H1 (cell line): ENCODE results near the gene PTPRE. TPM values are rescaled to one million over a fixed set of nuclear protein-coding genes. Genes with fewer than 3 reads are reported as not detected.

Experiments used
- GTF2F1 ChIP-seq: IDR thresholded peaks from 2 replicates; pipeline ENCODE4 v1.6.1; 2012; ENCODE audit warnings: low read depth, low read length, improper control_type of control experiment, borderline replicate concordance
- RFX5 ChIP-seq: IDR thresholded peaks from 2 replicates; pipeline ENCODE4 v1.6.1; 2011; ENCODE audit warnings: low read depth, low read length, improper control_type of control experiment, borderline replicate concordance
- YY1 ChIP-seq: IDR thresholded peaks from 2 replicates; pipeline ENCODE4 v1.6.1; 2011; ENCODE audit warnings: low read depth, mild to moderate bottlenecking, low read length
- polyA plus RNA-seq, 7 experiments: library from polyadenylated mRNA; depleted of rRNA in 3 of 7; stranded (reverse) in 5 of 7; unstranded in 2 of 7; fragments of >200 nt in 5 of 7; fragments of 200-250 nt in 2 of 7; gene quantifications; 1 replicate in 5 of 7; 2 replicates in 1 of 7; 4 replicates in 1 of 7; pipeline versions ENCODE4 v1.2.1 to v1.2.3, GENCODE V29; 2011 to 2013; ENCODE audit warnings: missing spikeins in 2 of 7, mixed read lengths in 2 of 7
- total RNA-seq: library from RNA; stranded (reverse); fragmentation: NEBNext Ultra II Directional; extraction: Animal tissue kit (Norgen Biotek cat#: 25700); gene quantifications from 2 replicates; pipeline ENCODE4 v1.2.1, GENCODE V29; 2021
- TF ChIP-seq, protein P1 (sequence below): fragments of 300-600 bp; sonication (generic); IDR thresholded peaks from 2 replicates; pipeline ENCODE4 v1.7.1; 2012; ENCODE audit warnings: low read length, moderate library complexity, mild to moderate bottlenecking, inconsistent platforms; ENCODE audit not compliant: insufficient replicate concordance

Gene PTPRE
- total and polyA plus RNA-seq, 2 of the 8 experiments (the other 6 are each of a cell fraction or from before 2014, with no cell fraction given), result 0.33 to 0.54 TPM

DNA sequence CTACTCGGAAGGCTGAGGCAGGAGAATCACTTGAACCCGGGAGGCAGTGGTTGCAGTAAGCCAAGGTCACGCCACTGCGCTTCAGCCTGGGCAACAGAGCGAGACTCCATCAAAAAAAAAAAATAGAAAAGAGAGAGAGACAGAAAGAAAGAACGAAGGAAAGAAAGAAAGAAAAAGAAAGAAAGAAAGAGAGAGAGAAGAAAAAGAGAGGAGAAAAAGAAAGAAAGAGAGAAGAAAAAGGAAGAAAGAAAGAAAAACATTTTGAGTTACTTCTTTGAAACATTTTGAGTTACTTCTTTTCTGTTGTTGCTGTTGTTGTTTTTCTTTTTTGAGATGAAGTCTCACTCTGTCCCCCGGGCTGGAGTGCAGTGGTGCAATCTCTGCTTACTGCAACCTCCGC, 221.7 kb downstream of the PTPRE start (continued):
- TF ChIP-seq, protein P1, sequence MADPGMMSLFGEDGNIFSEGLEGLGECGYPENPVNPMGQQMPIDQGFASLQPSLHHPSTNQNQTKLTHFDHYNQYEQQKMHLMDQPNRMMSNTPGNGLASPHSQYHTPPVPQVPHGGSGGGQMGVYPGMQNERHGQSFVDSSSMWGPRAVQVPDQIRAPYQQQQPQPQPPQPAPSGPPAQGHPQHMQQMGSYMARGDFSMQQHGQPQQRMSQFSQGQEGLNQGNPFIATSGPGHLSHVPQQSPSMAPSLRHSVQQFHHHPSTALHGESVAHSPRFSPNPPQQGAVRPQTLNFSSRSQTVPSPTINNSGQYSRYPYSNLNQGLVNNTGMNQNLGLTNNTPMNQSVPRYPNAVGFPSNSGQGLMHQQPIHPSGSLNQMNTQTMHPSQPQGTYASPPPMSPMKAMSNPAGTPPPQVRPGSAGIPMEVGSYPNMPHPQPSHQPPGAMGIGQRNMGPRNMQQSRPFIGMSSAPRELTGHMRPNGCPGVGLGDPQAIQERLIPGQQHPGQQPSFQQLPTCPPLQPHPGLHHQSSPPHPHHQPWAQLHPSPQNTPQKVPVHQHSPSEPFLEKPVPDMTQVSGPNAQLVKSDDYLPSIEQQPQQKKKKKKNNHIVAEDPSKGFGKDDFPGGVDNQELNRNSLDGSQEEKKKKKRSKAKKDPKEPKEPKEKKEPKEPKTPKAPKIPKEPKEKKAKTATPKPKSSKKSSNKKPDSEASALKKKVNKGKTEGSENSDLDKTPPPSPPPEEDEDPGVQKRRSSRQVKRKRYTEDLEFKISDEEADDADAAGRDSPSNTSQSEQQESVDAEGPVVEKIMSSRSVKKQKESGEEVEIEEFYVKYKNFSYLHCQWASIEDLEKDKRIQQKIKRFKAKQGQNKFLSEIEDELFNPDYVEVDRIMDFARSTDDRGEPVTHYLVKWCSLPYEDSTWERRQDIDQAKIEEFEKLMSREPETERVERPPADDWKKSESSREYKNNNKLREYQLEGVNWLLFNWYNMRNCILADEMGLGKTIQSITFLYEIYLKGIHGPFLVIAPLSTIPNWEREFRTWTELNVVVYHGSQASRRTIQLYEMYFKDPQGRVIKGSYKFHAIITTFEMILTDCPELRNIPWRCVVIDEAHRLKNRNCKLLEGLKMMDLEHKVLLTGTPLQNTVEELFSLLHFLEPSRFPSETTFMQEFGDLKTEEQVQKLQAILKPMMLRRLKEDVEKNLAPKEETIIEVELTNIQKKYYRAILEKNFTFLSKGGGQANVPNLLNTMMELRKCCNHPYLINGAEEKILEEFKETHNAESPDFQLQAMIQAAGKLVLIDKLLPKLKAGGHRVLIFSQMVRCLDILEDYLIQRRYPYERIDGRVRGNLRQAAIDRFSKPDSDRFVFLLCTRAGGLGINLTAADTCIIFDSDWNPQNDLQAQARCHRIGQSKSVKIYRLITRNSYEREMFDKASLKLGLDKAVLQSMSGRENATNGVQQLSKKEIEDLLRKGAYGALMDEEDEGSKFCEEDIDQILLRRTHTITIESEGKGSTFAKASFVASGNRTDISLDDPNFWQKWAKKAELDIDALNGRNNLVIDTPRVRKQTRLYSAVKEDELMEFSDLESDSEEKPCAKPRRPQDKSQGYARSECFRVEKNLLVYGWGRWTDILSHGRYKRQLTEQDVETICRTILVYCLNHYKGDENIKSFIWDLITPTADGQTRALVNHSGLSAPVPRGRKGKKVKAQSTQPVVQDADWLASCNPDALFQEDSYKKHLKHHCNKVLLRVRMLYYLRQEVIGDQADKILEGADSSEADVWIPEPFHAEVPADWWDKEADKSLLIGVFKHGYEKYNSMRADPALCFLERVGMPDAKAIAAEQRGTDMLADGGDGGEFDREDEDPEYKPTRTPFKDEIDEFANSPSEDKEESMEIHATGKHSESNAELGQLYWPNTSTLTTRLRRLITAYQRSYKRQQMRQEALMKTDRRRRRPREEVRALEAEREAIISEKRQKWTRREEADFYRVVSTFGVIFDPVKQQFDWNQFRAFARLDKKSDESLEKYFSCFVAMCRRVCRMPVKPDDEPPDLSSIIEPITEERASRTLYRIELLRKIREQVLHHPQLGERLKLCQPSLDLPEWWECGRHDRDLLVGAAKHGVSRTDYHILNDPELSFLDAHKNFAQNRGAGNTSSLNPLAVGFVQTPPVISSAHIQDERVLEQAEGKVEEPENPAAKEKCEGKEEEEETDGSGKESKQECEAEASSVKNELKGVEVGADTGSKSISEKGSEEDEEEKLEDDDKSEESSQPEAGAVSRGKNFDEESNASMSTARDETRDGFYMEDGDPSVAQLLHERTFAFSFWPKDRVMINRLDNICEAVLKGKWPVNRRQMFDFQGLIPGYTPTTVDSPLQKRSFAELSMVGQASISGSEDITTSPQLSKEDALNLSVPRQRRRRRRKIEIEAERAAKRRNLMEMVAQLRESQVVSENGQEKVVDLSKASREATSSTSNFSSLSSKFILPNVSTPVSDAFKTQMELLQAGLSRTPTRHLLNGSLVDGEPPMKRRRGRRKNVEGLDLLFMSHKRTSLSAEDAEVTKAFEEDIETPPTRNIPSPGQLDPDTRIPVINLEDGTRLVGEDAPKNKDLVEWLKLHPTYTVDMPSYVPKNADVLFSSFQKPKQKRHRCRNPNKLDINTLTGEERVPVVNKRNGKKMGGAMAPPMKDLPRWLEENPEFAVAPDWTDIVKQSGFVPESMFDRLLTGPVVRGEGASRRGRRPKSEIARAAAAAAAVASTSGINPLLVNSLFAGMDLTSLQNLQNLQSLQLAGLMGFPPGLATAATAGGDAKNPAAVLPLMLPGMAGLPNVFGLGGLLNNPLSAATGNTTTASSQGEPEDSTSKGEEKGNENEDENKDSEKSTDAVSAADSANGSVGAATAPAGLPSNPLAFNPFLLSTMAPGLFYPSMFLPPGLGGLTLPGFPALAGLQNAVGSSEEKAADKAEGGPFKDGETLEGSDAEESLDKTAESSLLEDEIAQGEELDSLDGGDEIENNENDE, result no peak
- TF ChIP-seq RFX5 (no peak), YY1 (no peak), GTF2F1 (no peak)
- TF ChIP-seq, all 59 proteins: peak for 0
